Fibroblast of the aortic adventitia (primary cell): ENCODE data around the gene HBD. TPM values are rescaled to one million over a fixed set of nuclear protein-coding genes. Genes with fewer than 3 reads are reported as not detected.

Experiments
- DNase-seq: peaks from one replicate; pipeline ENCODE4 v3.0.0-alpha.2; 2010; ENCODE audit warnings: low read depth
- H3K4me3 ChIP-seq: 2 replicates; pipeline ENCODE4 v1.5.1; 2011; ENCODE audit warnings: low read depth, mild to moderate bottlenecking, control low read depth, low read length, moderate library complexity
- CTCF ChIP-seq: IDR thresholded peaks from 2 replicates; pipeline ENCODE4 v1.5.1; 2011; ENCODE audit warnings: mild to moderate bottlenecking, low read length, control low read depth, inconsistent platforms; ENCODE audit not compliant: insufficient read depth
- total RNA-seq: library from RNA; depleted of rRNA; stranded (reverse); fragments of >200 nt; gene quantifications from 2 replicates; pipeline ENCODE4 v1.2.3, GENCODE V29; 2012; ENCODE audit warnings: low replicate concordance

HBD gene
- total RNA-seq = 4.8 TPM in 1 of 2 replicates, not detected in the other

GRCh38 chr11:5234381-5234834 lies at the start of gene HBD:
TSS of gene HBD (minus strand) at chr11:5234483. CDS start at chr11:5234433, 50 bp downstream.
- DNase-seq = peak; percentile 71
- no peak for TF ChIP-seq CTCF
- no peak within 1 kb of the TSS for H3K4me3 ChIP-seq

GRCh38 chr11:5283882-5284281 lies 49.6 kb upstream of the HBD start:
- DNase-seq = no peak
- H3K4me3 ChIP-seq = no peak overlapping the region
- no peak for TF ChIP-seq CTCF

- no peak for DNase-seq
- no peak overlapping the region for H3K4me3 ChIP-seq
- TF ChIP-seq CTCF = no peak
These were observed 48.8 kb upstream of the HBD start for GRCh38 chr11:5283086-5283485.

GRCh38 chr11:5282628-5283027 lies 48.3 kb upstream of the HBD start:
- H3K4me3 ChIP-seq = no peak overlapping the region
- no peak for TF ChIP-seq CTCF
- DNase-seq = no peak

GRCh38 chr11:5281596-5281995 lies 47.3 kb upstream of the HBD start:
- no peak for DNase-seq
- no peak overlapping the region for H3K4me3 ChIP-seq
- no peak for TF ChIP-seq CTCF

GRCh38 chr11:5280582-5281102 lies 46.4 kb upstream of the HBD start:
- H3K4me3 ChIP-seq = no peak overlapping the region
- TF ChIP-seq CTCF = no peak
- DNase-seq = peak; percentile 99

GRCh38 chr11:5279471-5280090 lies 45.3 kb upstream of the HBD start:
- H3K4me3 ChIP-seq = no peak overlapping the region
- TF ChIP-seq CTCF = no peak
- no peak for DNase-seq
